Calu3 (cell line): Measurements from ENCODE around the gene HK2. TPM values are rescaled to one million over a fixed set of nuclear protein-coding genes. Genes with fewer than 3 reads are reported as not detected.

Experiments used
- BruUV-seq: library from RNA; stranded (reverse); fragments of 400-500 nt; replicated peaks from 2 replicates; lab custom pipeline; 2021; lab: Mats Ljungman, UMichigan
- CTCF ChIA-PET: fragments of 300-600 bp; sonication (Branson Sonifier 250); formaldehyde crosslinking; loops from one replicate; lab custom pipeline; 2022; ENCODE audit warnings: antibody characterized with exemption; lab: Charles Lee
- DNase-seq: peaks from one replicate; pipeline ENCODE4 v3.0.0; 2022
- H3K27ac Mint-ChIP-seq: one replicate; pipeline ENCODE4 v1.8.0; 2022; ENCODE audit warnings: mixed read lengths; ENCODE audit not compliant: unreplicated experiment
- H3K27me3 Mint-ChIP-seq: one replicate; pipeline ENCODE4 v1.8.0; 2022; ENCODE audit warnings: mixed read lengths; ENCODE audit not compliant: unreplicated experiment
- H3K36me3 Mint-ChIP-seq: one replicate; pipeline ENCODE4 v1.8.0; 2022; ENCODE audit warnings: mild to moderate bottlenecking, moderate library complexity, mixed read lengths; ENCODE audit not compliant: insufficient read depth, unreplicated experiment
- H3K4me1 Mint-ChIP-seq: one replicate; pipeline ENCODE4 v1.8.0; 2022; ENCODE audit warnings: mild to moderate bottlenecking, low read depth, mixed read lengths; ENCODE audit not compliant: unreplicated experiment
- H3K4me3 Mint-ChIP-seq: one replicate; pipeline ENCODE4 v1.8.0; 2022; ENCODE audit warnings: mild to moderate bottlenecking, low read depth, moderate library complexity, mixed read lengths; ENCODE audit not compliant: unreplicated experiment
- H3K9me3 Mint-ChIP-seq: one replicate; pipeline ENCODE4 v1.8.0; 2022; ENCODE audit warnings: low read depth, mixed read lengths; ENCODE audit not compliant: unreplicated experiment
- intact Hi-C: fragments of 100-400 bp; cut with micrococcal nuclease; formaldehyde crosslinking; loops from one replicate; pipeline ENCODE4 v1.10.0; 2022; ENCODE audit not compliant: unreplicated experiment
- total RNA-seq: library from RNA; stranded (reverse); gene quantifications from 2 replicates; pipeline ENCODE4 v1.2.3, GENCODE V29; 2022
- TF ChIP-seq, protein P1 (sequence below): fragments of 200-600 bp; IDR thresholded peaks from one replicate; pipeline ENCODE4 v1.8.0; 2022; ENCODE audit warnings: antibody characterized with exemption; ENCODE audit not compliant: unreplicated experiment

HK2 gene
- total RNA-seq, 1 experiment from 2014 or later, result 56.5 TPM

DNA sequence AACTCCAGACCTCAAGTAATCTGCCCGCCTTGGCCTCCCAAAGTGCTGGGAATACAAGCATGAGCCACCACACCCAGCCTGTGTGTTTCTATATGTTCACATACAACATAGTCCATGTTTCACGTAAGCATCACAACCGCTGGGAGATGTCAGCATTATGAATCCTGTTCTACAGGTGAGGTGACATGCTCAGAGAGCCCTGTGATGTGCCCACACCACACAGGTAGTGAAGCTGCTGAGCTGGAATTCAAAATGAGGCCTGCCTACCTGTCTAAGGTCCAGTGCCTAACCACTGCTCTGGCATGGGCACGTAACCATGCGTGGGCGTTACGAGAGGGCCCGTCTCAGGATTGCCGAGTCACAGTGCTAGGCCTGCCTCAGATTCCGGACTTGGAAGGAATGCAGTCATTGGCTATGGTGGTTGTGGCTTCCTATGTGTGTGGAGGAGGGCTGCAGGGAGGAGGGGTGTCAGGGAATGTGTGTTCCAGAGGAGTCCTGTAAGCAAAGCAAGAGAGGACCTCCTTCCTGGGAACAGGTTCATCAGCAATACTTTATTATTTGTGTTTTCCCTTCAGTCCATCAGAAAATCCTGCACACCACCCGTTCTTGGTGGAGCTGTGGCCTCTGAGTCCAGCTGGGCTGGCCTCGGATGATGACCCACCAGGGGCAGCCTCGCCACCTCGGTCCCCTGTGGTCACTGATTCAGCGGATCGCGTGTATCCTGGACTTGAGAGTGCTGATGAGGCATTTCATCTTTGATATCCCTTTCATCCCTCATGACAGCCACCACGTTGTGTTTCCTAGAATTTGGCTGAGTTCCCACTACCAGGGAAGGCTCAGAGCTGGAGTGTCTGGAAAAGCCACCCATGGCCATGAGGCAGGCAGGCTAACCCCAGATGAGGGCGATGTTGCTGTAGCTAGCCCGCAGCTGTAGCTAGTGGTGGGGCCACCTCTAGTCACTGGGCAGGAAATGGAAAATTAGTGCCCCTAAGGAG lies 31.1 kb downstream of the HK2 start:
- peak overlapping the region; percentile 56 for H3K27ac Mint-ChIP-seq
- CTCF ChIA-PET, result no interaction called here
- H3K27me3 Mint-ChIP-seq, result no peaks in the 10 kb centered on the region
- peaks cover 14% of the 10 kb centered on the region for H3K36me3 Mint-ChIP-seq
- no peaks in the 10 kb centered on the region for H3K9me3 Mint-ChIP-seq
- BruUV-seq, result no TSS peak
- peak; percentile 48 for DNase-seq
- H3K4me1 Mint-ChIP-seq, result peaks cover 62% of the 10 kb centered on the region
- H3K4me3 Mint-ChIP-seq, result peak overlapping the region; percentile 5
- TF ChIP-seq, protein P1, sequence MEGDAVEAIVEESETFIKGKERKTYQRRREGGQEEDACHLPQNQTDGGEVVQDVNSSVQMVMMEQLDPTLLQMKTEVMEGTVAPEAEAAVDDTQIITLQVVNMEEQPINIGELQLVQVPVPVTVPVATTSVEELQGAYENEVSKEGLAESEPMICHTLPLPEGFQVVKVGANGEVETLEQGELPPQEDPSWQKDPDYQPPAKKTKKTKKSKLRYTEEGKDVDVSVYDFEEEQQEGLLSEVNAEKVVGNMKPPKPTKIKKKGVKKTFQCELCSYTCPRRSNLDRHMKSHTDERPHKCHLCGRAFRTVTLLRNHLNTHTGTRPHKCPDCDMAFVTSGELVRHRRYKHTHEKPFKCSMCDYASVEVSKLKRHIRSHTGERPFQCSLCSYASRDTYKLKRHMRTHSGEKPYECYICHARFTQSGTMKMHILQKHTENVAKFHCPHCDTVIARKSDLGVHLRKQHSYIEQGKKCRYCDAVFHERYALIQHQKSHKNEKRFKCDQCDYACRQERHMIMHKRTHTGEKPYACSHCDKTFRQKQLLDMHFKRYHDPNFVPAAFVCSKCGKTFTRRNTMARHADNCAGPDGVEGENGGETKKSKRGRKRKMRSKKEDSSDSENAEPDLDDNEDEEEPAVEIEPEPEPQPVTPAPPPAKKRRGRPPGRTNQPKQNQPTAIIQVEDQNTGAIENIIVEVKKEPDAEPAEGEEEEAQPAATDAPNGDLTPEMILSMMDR, result no peak
- intact Hi-C loops, result loop anchor here (2.0 kb wide), 2 partner anchors 20 to 28 kb away; no protein-coding TSS in a partner anchor

DNA sequence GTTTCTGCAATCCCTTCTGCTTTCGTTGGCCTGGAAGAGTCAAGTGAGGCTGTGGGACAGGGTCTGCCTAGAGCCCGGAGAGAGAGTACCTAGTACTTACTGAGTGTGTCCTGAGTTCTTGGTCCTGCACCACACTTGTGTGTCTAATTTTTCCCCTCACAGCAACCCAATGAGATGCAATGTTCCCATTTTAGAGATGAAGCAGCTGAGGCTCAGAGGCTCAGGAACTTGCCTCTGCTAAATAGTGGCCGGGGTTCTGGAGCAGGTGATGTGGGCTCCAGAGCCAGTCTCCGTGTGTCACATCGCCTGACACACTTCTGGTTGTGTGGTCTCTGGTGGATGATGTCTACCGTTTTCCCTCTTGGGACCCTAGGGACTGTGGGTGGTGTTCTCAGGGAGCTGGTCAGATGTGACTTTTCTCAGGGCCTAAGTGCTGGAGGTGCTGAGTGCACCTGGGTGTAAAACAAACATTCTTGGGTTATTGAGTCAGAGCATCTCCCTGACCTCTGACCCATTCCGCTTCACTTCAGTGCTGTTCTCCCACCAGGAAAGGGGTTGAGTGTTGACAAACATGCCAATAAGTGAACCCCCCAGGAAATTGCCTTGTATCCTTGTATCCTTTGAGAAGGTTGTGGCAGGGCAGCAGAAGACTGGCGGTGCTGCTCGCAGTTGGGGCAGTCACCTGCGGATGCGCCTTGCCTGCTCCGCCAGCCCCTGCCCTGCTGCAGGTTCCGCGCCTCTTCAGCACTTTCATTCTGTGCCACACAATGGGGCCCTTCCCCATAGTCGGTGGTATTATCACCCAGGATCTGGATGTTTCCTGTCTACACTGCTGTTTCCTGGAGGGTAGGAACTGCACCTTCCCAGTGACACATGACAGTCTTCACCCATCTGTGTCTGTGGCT lies 32.1 kb downstream of the HK2 start:
- Mint-ChIP-seq H3K36me3 (peaks cover 24% of the 10 kb centered on the region), H3K27me3 (no peaks in the 10 kb centered on the region)
- CTCF ChIA-PET, result no interaction called here

DNA sequence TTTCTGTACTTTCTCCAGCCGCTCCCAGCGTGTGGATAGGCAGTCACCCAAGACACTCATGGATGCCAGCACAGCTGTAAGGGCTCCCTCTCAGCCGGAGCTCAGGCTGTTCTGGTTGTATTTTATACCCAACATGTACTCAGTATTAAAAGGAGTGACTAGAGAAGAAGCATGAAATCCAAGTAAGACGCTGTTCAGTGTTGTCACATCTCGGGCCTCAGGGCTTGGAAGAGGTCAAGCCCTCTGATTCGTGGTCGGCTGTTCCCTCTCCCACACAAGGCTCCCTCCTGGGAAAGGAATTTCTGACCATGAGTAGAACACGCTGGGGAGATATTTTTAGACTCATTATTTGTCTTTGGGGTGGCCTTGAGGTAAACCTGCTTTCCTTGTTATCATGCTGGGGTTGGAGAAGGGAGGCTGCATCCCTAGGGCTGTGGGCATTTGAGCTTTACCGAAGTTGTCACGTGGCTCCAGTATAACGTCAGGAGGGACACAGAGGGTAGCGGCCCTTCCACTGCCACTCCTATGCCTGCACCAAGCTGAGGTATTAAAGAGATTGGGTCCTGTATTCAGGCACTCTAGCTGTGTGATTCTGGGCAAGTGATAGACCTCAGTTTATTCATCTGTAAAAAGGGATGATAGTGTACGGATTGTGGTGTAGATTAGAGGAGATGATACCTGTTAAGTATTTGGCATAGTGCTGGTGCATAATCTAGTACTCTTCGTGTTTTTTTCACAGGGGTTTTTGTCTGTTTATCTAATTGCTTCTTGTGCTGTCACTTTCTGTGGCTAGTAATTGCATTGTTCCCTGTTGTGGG lies 34.1 kb downstream of the HK2 start:
- Mint-ChIP-seq H3K27ac (peak overlapping the region; percentile 54), H3K27me3 (no peaks in the 10 kb centered on the region), H3K4me3 (peak overlapping the region; percentile 32), H3K9me3 (no peaks in the 10 kb centered on the region), H3K4me1 (peaks cover 68% of the 10 kb centered on the region), H3K36me3 (peaks cover 26% of the 10 kb centered on the region)
- no peak for DNase-seq
- BruUV-seq, result no TSS peak
- CTCF ChIA-PET, result interaction anchor here (1.0 to 1.1 kb wide), 2 partner anchors 24 to 153 kb away, joined by 4 to 5 read pairs; no protein-coding TSS in a partner anchor
- TF ChIP-seq, protein P1, result no peak
- intact Hi-C loops, result no loop called here

More for the DNA sequence above, 32.1 kb downstream of the HK2 start:
- Mint-ChIP-seq H3K4me1 (peaks cover 62% of the 10 kb centered on the region), H3K27ac (peak overlapping the region; percentile 56), H3K9me3 (no peaks in the 10 kb centered on the region), H3K4me3 (peak overlapping the region; percentile 5)
- BruUV-seq, result no TSS peak
- peak; percentile 37 for DNase-seq
- intact Hi-C loops, result loop anchor here (2.0 kb wide), 2 partner anchors 21 to 29 kb away; no protein-coding TSS in a partner anchor
- TF ChIP-seq, protein P1, result no peak
